ENCODE results near the gene DLG2. TPM values are rescaled to one million over a fixed set of nuclear protein-coding genes. Genes with fewer than 3 reads are reported as not detected.

Gene DLG2
- total and polyA plus RNA-seq, 12 donors: 1.0 to 14.8 (median 7.4) TPM

DNA sequence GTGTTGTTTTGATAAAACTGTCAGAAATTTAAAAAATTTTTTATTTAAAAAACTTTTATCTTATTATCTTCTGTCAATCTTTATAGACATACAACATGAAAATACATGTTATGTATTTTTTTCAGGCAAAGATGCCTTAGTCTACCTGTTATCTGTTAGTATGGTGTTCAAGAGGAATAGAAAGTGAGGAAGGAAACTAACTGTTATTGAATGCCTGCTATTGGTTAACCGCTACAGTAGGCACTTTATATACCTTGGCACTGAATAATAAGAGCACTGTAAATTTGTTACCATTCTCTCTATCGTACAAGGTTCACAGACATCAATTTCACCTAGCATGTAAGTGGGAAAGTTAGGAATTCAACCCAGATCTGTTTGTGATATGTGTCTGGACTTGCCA, 2068.9 kb downstream of the DLG2 start:
- intact Hi-C loops (cut with DNase I): no loop called here
- H3K4me3 ChIP-seq: no peak overlapping the region

DNA sequence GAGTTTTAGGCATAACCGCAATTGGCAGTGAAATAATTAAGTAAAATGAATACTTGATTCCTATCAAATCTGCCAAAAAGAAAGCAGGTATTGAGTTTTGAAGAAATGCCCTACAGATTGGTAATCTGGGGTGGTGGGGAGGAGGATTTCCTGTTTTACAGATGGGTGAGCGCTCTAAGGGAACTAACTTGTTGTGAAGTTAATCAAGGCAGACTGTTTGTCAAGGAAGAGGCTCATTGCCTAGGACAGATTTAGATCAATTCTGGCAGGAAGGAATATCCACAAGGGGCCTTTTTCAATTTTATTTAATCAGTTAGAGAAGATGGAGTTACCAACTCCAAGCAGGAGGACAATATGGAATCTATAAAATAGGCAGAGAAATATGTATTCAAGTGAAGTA, 2069.5 kb downstream of the DLG2 start:
- no peaks in the 10 kb centered on the region for H3K9me3 ChIP-seq
- intact Hi-C loops (cut with DNase I): no loop called here
- 65 to 78% methylated on average over 2 of the region's 2 CpGs for WGBS, 2 donors
- DNase-seq (no peak), ATAC-seq (no peak)
- TF ChIP-seq, protein P1, sequence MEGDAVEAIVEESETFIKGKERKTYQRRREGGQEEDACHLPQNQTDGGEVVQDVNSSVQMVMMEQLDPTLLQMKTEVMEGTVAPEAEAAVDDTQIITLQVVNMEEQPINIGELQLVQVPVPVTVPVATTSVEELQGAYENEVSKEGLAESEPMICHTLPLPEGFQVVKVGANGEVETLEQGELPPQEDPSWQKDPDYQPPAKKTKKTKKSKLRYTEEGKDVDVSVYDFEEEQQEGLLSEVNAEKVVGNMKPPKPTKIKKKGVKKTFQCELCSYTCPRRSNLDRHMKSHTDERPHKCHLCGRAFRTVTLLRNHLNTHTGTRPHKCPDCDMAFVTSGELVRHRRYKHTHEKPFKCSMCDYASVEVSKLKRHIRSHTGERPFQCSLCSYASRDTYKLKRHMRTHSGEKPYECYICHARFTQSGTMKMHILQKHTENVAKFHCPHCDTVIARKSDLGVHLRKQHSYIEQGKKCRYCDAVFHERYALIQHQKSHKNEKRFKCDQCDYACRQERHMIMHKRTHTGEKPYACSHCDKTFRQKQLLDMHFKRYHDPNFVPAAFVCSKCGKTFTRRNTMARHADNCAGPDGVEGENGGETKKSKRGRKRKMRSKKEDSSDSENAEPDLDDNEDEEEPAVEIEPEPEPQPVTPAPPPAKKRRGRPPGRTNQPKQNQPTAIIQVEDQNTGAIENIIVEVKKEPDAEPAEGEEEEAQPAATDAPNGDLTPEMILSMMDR (IDR thresholded peaks at IDR 0.05): no peak
- H3K27ac ChIP-seq: no peak overlapping the region
- no peak overlapping the region for H3K4me3 ChIP-seq
- no peaks in the 10 kb centered on the region for H3K4me1 ChIP-seq
- H3K36me3 ChIP-seq: no peaks in the 10 kb centered on the region
- H3K27me3 ChIP-seq: no peaks in the 10 kb centered on the region

More for the DNA sequence above, 2068.9 kb downstream of the DLG2 start:
- WGBS, 2 donors: 93 to 94% methylated on average over 2 of the region's 2 CpGs
- Histone ChIP-seq H3K36me3 (no peaks in the 10 kb centered on the region), H3K4me1 (no peaks in the 10 kb centered on the region), H3K27ac (no peak overlapping the region), H3K9me3 (no peaks in the 10 kb centered on the region), H3K27me3 (no peaks in the 10 kb centered on the region)
- ATAC-seq (no peak), DNase-seq (no peak)
- TF ChIP-seq, protein P1 (IDR thresholded peaks at IDR 0.05): no peak

DNA sequence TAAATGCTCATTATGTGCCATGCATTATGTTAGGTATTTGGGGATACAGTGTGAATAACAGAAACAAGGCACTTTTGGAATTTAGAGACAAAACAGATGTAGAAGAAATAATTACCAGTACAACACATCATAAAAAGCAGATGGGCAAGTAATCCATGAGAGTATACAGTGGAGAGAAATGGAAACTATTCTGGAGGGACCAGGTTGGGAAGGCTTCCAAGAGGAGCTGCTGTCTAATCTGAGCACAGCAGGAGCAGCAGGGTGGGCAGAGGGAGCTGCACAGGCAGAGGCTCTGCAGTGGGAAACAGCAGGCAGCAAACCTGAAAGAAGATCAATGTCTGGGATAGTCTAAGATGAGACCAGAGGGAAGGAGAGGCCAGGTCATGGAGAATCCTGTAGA, 2072.3 kb downstream of the DLG2 start:
- TF ChIP-seq, protein P1 (IDR thresholded peaks at IDR 0.05): no peak
- Histone ChIP-seq H3K36me3 (no peaks in the 10 kb centered on the region), H3K27me3 (no peaks in the 10 kb centered on the region), H3K27ac (no peak overlapping the region), H3K4me1 (no peaks in the 10 kb centered on the region), H3K9me3 (no peaks in the 10 kb centered on the region), H3K4me3 (no peak overlapping the region)
- ATAC-seq (peak in 1 of 8 donors; percentile 73), DNase-seq (no peak)
- intact Hi-C loops (cut with DNase I): no loop called here

DNA sequence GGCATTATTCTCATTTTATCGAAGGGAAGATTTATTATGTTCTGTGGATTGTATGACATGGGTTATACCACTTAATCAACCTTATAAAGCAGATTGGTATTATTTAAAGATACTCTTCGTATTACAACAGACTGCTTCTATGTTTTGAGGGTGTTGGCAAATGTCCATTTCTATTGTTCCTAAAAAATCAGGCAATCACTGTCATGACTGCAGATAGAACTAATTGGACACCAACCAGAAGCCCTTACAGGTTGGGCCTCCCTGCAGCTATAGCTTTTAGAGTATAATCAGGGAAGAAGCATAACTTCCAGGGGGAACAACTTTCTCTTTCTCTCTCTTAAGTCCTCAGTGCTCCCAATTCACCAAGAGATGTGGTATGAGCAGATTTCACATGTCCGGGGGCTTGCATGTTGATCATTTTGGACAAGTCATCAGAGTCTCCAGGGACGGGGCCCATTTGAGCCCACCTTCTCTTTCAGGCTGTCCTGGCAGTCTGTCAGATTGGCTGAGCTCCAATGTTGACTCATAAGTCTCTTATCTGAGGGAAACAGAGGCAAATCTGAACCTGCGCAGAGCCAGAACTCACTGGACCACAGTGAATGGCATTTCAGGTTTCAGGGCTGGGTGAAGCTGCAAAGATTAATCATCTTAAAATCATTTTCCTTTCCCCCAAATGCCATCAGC, 2077.0 kb downstream of the DLG2 start:
- DNase-seq (no peak), ATAC-seq (no peak)
- TF ChIP-seq, protein P1 (IDR thresholded peaks at IDR 0.05): no peak
- WGBS, 2 donors: 64 to 73% methylated on average over 5 of the region's 5 CpGs
- Histone ChIP-seq H3K4me3 (no peak overlapping the region), H3K9me3 (no peaks in the 10 kb centered on the region), H3K27me3 (no peaks in the 10 kb centered on the region), H3K4me1 (no peaks in the 10 kb centered on the region), H3K36me3 (no peaks in the 10 kb centered on the region), H3K27ac (no peak overlapping the region)
- intact Hi-C loops (cut with DNase I): no loop called here

Data from heart right ventricle (tissue), 16 donors.